ENCODE data around the gene ZNF774.

ZNF774 gene

DNA sequence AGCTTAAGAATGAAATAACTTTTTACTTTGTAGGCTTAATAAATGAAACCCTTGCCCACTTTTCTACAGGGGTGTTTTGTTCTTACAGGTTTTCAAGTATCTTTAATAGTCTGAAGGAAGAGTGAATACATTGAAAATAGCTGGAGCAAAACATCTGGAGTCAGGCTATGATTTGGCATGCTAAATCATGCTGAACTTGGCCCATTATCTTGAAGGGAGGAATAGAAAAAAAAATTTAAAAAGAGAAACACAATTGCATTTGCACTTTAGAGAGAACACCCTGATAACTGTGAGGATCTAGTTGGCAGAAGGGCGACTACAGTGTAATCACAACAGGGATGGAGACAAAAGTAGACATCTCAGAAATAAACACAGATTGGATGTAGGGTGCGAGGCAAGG is 34.1 kb downstream of the ZNF774 start:
- H3K27ac Mint-ChIP-seq = peak overlapping the region; percentile 73 to 87 (median 74)

DNA sequence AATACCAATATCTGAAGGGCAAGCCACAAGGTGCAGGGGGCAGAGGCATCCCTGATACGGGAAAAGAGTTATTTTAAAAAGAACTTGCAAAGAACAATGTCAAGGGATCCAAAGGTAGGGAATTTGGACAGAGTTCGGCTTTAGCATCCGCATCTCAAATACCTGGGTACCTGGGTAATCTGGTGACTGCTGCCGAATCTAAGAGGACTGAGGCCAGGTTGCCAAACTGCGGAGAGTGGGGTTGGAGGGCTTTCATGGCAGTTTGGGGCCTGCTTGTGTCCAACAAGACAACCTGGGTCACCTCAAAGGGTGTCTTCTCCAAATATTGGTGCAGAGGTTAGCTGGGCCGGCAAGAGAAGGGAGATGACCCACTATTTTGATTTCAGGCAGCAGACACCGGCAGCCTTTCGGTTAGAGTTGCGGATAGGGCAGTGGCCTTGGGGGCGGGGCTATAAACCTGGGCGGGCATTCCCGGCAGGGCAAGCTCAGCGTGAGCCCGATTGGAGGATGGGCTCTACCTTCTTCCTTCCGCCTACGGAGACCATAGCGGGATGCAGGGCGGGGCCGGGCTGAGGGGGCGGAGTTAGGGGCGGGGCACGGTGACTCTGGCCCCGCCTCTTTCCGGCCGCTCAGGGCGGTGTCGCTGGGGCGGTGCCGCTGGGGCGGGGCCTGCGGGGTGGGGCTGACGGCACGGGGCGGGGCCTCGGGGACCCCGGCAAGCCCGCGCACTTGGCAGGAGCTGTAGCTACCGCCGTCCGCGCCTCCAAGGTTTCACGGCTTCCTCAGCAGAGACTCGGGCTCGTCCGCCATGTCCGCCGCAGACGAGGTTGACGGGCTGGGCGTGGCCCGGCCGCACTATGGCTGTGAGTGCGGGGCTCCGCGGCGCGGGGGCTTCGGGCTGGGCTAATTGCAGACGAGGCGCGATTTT is 35.7 kb downstream of the ZNF774 start, which contains the start of gene IQGAP1:
Gene IQGAP1, plus strand, starts transcription at position 709 of the 928 bp plus-strand sequence. Its CDS starts 100 bp downstream, at position 809.
- peak within 1 kb of the TSS; percentile 88 to 96 (median 93) for H3K27ac Mint-ChIP-seq
- TF ChIP-seq, protein P1, sequence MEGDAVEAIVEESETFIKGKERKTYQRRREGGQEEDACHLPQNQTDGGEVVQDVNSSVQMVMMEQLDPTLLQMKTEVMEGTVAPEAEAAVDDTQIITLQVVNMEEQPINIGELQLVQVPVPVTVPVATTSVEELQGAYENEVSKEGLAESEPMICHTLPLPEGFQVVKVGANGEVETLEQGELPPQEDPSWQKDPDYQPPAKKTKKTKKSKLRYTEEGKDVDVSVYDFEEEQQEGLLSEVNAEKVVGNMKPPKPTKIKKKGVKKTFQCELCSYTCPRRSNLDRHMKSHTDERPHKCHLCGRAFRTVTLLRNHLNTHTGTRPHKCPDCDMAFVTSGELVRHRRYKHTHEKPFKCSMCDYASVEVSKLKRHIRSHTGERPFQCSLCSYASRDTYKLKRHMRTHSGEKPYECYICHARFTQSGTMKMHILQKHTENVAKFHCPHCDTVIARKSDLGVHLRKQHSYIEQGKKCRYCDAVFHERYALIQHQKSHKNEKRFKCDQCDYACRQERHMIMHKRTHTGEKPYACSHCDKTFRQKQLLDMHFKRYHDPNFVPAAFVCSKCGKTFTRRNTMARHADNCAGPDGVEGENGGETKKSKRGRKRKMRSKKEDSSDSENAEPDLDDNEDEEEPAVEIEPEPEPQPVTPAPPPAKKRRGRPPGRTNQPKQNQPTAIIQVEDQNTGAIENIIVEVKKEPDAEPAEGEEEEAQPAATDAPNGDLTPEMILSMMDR (IDR thresholded peaks at IDR 0.05; ENCODE audit: unreplicated experiment in 3 of 3) = no peak
- peak within 1 kb of the TSS; percentile 89 to 92 (median 90) for H3K4me3 Mint-ChIP-seq
- H3K9me3 Mint-ChIP-seq = no peaks in the 10 kb centered on the region
- H3K27me3 Mint-ChIP-seq (ENCODE audit: low read depth) = no peaks in the 10 kb centered on the region
- H3K36me3 Mint-ChIP-seq (ENCODE audit: low read depth) = peaks cover 15% of the 10 kb centered on the region
- peaks cover 50% of the 10 kb centered on the region for H3K4me1 Mint-ChIP-seq

More for the DNA sequence above, 34.1 kb downstream of the ZNF774 start:
- peak overlapping the region; percentile 61 to 80 (median 73) for H3K4me3 Mint-ChIP-seq
- H3K36me3 Mint-ChIP-seq (ENCODE audit: low read depth) = peaks cover 5% of the 10 kb centered on the region
- H3K27me3 Mint-ChIP-seq (ENCODE audit: low read depth) = no peaks in the 10 kb centered on the region
- TF ChIP-seq, protein P1 (IDR thresholded peaks at IDR 0.05; ENCODE audit: unreplicated experiment in 3 of 3) = no peak
- H3K9me3 Mint-ChIP-seq = no peaks in the 10 kb centered on the region
- H3K4me1 Mint-ChIP-seq = peaks cover 37% of the 10 kb centered on the region

DNA sequence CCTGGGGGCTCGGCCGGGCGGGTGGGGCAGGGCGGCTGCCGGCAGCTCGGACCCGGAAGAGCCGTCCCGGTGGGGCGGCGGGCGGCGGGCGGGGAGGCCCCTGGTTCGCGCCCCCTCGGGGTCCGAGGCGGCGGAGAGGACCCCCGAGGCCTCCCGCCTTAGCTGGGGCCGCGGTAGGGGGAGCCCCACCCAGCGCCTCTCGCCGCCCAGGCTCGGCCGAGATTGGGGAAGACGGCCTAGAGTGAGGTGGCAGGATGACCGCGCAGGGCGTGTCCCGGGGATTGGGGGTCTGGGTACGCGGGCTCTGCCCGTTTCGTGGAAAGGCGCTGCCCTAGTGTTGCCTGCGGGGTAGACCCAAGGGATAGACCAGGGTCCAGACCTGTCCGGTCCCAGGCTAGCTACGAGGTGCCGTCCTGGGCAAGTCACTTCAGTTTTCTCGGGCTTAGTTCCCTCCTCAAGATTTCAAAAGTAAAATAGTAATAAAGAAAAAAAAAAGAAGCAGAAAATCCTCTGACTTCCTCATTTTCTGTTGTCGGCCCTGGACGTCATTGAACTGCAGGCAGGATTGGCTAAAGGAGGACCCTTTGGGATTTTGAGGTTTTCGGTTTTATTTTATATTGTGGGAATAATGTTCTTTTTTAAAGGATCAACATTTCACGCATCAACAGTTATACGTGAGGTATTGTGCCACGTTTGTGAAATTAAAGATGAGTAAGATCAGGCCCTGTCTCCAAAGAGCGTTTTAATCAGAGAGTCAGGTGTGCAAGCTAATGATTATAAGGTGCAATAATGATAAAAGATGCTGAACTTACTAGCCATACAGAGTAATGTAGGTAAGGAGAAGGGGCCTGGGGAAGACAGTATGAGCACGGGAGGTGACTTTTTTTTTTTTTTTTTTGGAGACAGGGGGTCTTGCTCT is 36.6 kb downstream of the ZNF774 start:
- Mint-ChIP-seq H3K27ac (peak overlapping the region; percentile 62 to 88 (median 77)), H3K36me3 (ENCODE audit: low read depth) (peaks cover 23% of the 10 kb centered on the region), H3K4me3 (peak overlapping the region; percentile 89 to 92 (median 90)), H3K9me3 (no peaks in the 10 kb centered on the region), H3K27me3 (ENCODE audit: low read depth) (no peaks in the 10 kb centered on the region), H3K4me1 (peaks cover 58% of the 10 kb centered on the region)
- TF ChIP-seq, protein P1 (IDR thresholded peaks at IDR 0.05; ENCODE audit: unreplicated experiment in 3 of 3) = no peak

DNA sequence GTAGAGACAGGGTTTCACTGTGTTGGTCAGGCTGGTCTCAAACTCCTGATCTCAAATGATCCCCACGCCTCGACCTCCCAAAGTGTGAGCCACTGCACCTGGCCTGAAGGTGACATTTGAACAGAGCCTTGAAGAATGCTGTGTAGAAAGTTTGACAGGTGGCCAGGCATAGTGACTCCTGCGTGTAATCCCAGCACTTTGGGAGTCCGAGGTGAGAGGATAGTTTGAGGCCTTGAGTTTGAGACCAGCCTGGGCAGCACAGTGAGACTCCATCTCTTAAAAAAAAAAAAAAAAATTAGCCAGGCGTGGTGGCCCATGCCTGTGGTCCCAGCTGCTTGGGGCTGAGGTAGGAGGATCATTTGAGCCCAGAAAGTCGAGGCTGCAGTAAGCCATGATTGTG is 37.4 kb downstream of the ZNF774 start:
- H3K4me1 Mint-ChIP-seq = peaks cover 61% of the 10 kb centered on the region
- peaks cover 25% of the 10 kb centered on the region for H3K36me3 Mint-ChIP-seq (ENCODE audit: low read depth)
- no peaks in the 10 kb centered on the region for H3K27me3 Mint-ChIP-seq (ENCODE audit: low read depth)
- peak overlapping the region; percentile 81 to 87 (median 82) for H3K4me3 Mint-ChIP-seq
- TF ChIP-seq, protein P1 (IDR thresholded peaks at IDR 0.05; ENCODE audit: unreplicated experiment in 3 of 3) = no peak
- H3K9me3 Mint-ChIP-seq = no peaks in the 10 kb centered on the region
- peak overlapping the region in 2 of 3 experiments; percentile 58 to 68 for H3K27ac Mint-ChIP-seq

DNA sequence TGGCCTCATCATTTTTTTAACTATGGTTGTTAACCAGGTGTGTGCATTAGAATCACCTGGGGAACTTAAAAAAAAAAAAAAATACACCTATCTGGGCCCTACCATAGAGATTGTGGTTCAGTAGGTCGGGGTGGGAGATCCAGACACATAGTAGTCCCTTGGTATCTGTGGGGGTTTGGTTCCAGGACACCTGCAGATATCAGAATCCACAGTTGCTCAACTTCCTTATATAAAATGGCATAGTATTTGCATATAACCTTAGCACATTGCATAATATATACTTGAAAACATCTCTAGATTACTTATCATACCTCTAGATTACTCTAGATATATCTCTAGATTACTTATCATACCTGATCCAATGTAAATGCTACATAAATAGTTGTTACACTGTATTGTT is 41.0 kb downstream of the ZNF774 start:
- TF ChIP-seq, protein P1 (IDR thresholded peaks at IDR 0.05; ENCODE audit: unreplicated experiment in 3 of 3) = no peak
- no peak overlapping the region for H3K27ac Mint-ChIP-seq
- H3K27me3 Mint-ChIP-seq (ENCODE audit: low read depth) = no peaks in the 10 kb centered on the region
- H3K9me3 Mint-ChIP-seq = no peaks in the 10 kb centered on the region
- H3K4me3 Mint-ChIP-seq = peak overlapping the region in 1 of 3 experiments; percentile 45
- peaks cover 64% of the 10 kb centered on the region for H3K4me1 Mint-ChIP-seq
- peaks cover 39% of the 10 kb centered on the region for H3K36me3 Mint-ChIP-seq (ENCODE audit: low read depth)
